MV-4-11 (cell line): ENCODE measurements around the gene TRIB2.
"Not testable (repeated sequence)": the region's sequence is repeated elsewhere in the genome, so short reads cannot be mapped to it uniquely, and the experiment has no call there.

ENCODE experiments used
- DNase-seq: peaks from one replicate; lab custom pipeline; 2025; lab: John Stamatoyannopoulos, UW

Gene TRIB2

GRCh38 chr2:12716282-12717190, at the start of gene TRIB2:
Gene TRIB2 (plus strand): TSS chr2:12716936. CDS start chr2:12718308, 1,372 bp downstream.
- peak; percentile 37 for DNase-seq

GRCh38 chr2:12669036-12669435, 47.7 kb upstream of the TRIB2 start:
- no peak for DNase-seq

- DNase-seq = no peak
These were observed 43.9 kb upstream of the TRIB2 start for GRCh38 chr2:12672711-12673315.

- no peak for DNase-seq
These were observed 42.0 kb upstream of the TRIB2 start for GRCh38 chr2:12674644-12675328.

GRCh38 chr2:12675352-12675795, 41.4 kb upstream of the TRIB2 start:
- no peak for DNase-seq

GRCh38 chr2:12675801-12676200, 40.9 kb upstream of the TRIB2 start:
- no peak for DNase-seq

GRCh38 chr2:12676771-12677170, 40.0 kb upstream of the TRIB2 start:
- no peak for DNase-seq

GRCh38 chr2:12678186-12678585, 38.5 kb upstream of the TRIB2 start:
- DNase-seq = no peak

- no peak for DNase-seq
These were observed 37.1 kb upstream of the TRIB2 start for GRCh38 chr2:12679550-12680072.

- not testable (repeated sequence) for DNase-seq
These were observed 36.6 kb upstream of the TRIB2 start for GRCh38 chr2:12680115-12680514.

GRCh38 chr2:12682017-12682416, 34.7 kb upstream of the TRIB2 start:
- DNase-seq = no peak

- DNase-seq = no peak
These were observed 33.2 kb upstream of the TRIB2 start for GRCh38 chr2:12683457-12684100.

- no peak for DNase-seq
These were observed 32.2 kb upstream of the TRIB2 start for GRCh38 chr2:12684471-12684936.

- no peak for DNase-seq
These were observed 31.6 kb upstream of the TRIB2 start for GRCh38 chr2:12685145-12685544.

- DNase-seq = no peak
These were observed 30.8 kb upstream of the TRIB2 start for GRCh38 chr2:12685956-12686355.

- no peak for DNase-seq
These were observed 29.9 kb upstream of the TRIB2 start for GRCh38 chr2:12686708-12687283.

GRCh38 chr2:12688091-12688490, 28.6 kb upstream of the TRIB2 start:
- no peak for DNase-seq

GRCh38 chr2:12688893-12689292, 27.8 kb upstream of the TRIB2 start:
- no peak for DNase-seq

- DNase-seq = no peak
These were observed 23.2 kb upstream of the TRIB2 start for GRCh38 chr2:12693509-12693908.

- peak; percentile 86 for DNase-seq
These were observed 21.6 kb upstream of the TRIB2 start for GRCh38 chr2:12694990-12695774.

- no peak for DNase-seq
These were observed 19.1 kb upstream of the TRIB2 start for GRCh38 chr2:12697617-12698016.
